NCI-H345 treated with DMSO at 0.1 percent for 48 hours (cell line): ENCODE data around the gene ZNF784.
A peak's percentile ranks its signal among the peaks of the same experiment; 100 is the strongest.
"Not testable (repeated sequence)": the region's sequence is repeated elsewhere in the genome, so short reads cannot be mapped to it uniquely, and the experiment has no call there.

Source experiments
- DNase-seq: peaks from one replicate; lab custom pipeline; 2025; ENCODE audit not compliant: unreplicated experiment; lab: John Stamatoyannopoulos, UW

The ZNF784 gene

GRCh38 chr19:55586976-55587668, 37.2 kb downstream of the ZNF784 start:
- peak; percentile 88 for DNase-seq

- peak; percentile 41 for DNase-seq
Observed at GRCh38 chr19:55585658-55586339, 38.6 kb downstream of the ZNF784 start.

GRCh38 chr19:55584871-55585270, 39.5 kb downstream of the ZNF784 start:
- DNase-seq = no peak

GRCh38 chr19:55583897-55584296, 40.5 kb downstream of the ZNF784 start:
- DNase-seq = not testable (repeated sequence)

- DNase-seq = not testable (repeated sequence)
Observed at GRCh38 chr19:55582284-55582683, 42.1 kb downstream of the ZNF784 start.

GRCh38 chr19:55581823-55582223, 42.5 kb downstream of the ZNF784 start:
- DNase-seq = no peak

- no peak for DNase-seq
Observed at GRCh38 chr19:55581145-55581822, 43.1 kb downstream of the ZNF784 start.

GRCh38 chr19:55580628-55581144, 43.7 kb downstream of the ZNF784 start, which contains the start of gene ZNF579:
Gene ZNF579, minus strand, starts transcription at chr19:55580848. Its CDS starts 1,209 bp downstream, at chr19:55579639.
- DNase-seq = peak; percentile 20

- DNase-seq = no peak
Observed at GRCh38 chr19:55579766-55580621, 44.4 kb downstream of the ZNF784 start.

- no peak for DNase-seq
Observed at GRCh38 chr19:55578761-55579747, 45.3 kb downstream of the ZNF784 start.

- DNase-seq = no peak
Observed at GRCh38 chr19:55578031-55578760, 46.2 kb downstream of the ZNF784 start.

GRCh38 chr19:55576746-55577145, 47.6 kb downstream of the ZNF784 start:
- DNase-seq = no peak

GRCh38 chr19:55573929-55574328, 50.4 kb downstream of the ZNF784 start:
- not testable (repeated sequence) for DNase-seq
